K562 treated with DMSO at 1 percent for 12 hours (cell line): Measurements from ENCODE around the gene WDR43. TPM values are rescaled to one million over a fixed set of nuclear protein-coding genes. Genes with fewer than 3 reads are reported as not detected.

Experiments
- total RNA-seq: library from RNA; unstranded; fragments of 300-600 nt; gene quantifications from 2 replicates; pipeline ENCODE4 v1.2.3, GENCODE V29; 2022; ENCODE audit not compliant: insufficient read depth

Gene WDR43, protein sequence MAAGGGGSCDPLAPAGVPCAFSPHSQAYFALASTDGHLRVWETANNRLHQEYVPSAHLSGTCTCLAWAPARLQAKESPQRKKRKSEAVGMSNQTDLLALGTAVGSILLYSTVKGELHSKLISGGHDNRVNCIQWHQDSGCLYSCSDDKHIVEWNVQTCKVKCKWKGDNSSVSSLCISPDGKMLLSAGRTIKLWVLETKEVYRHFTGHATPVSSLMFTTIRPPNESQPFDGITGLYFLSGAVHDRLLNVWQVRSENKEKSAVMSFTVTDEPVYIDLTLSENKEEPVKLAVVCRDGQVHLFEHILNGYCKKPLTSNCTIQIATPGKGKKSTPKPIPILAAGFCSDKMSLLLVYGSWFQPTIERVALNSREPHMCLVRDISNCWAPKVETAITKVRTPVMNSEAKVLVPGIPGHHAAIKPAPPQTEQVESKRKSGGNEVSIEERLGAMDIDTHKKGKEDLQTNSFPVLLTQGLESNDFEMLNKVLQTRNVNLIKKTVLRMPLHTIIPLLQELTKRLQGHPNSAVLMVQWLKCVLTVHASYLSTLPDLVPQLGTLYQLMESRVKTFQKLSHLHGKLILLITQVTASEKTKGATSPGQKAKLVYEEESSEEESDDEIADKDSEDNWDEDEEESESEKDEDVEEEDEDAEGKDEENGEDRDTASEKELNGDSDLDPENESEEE
- total RNA-seq: 5.3 and 14.6 TPM in 2 replicates

DNA sequence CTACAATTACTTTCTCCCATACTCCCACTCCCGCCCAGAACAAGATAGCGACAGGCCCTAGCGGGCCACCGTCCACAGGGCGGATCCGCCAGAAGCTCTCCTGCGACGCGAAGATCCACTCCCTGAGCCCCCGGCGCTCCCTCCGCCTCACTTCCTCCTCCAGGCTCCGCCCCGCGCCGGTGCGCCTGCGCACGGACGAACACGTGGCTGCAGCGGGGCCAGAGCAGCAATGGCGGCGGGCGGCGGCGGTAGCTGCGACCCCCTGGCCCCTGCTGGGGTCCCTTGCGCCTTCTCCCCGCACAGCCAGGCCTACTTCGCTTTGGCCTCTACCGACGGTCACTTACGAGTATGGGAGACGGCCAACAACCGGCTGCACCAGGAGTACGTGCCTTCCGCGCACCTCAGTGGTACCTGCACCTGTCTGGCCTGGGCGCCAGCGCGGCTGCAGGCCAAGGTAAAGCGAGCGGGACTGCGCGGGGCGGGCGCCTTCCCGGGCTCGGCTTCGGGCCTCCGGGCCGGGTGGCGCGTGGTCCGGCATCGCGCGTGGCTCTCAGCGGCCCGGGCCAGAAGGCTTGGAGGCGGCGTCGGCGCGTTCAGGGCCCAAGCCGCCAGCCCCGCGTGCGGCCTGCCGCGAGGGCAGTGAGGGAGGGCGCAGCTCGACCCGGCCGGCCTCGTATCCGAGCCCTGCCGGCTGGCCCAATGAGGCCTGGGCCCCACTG lies at the start of gene WDR43:
TSS of gene WDR43 (plus strand) at position 198 of the 719 bp plus-strand sequence. CDS start at position 230, 32 bp downstream.

DNA sequence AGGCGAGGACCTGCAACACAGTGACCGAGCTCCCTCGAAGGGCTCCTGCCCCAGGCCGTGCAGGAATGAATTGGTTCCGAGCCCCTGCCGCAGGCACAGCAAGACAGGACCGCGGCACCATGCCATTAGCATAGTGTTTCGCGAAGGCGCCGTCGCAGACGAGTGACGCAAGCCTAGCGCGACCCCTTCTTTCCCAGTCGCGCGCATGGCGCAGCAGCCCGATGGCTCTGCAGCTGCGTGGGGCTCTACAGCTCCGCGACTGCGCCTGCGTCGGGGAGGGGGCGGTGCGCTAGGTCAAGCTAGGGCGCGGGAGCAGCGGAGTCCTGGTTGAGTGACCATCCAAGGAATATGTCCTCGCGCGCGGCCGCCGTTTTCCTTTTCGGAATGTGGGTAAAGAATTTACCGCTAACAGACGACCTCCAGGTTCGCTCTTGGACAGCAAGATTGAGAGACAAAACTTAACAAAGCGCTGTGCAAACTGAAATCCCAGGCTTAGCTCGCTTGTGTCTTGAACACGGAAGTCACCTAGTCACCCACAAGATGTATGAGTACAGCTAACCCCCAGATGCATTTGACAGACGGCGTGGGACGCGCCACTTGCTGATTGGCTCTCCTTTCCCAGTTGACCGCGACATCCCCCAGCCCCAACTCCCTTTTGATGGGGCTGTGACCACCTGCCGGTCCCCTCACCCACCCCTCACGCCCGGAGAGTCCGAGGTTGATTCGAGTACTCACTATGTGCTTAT lies 24.1 kb upstream of the WDR43 start, which contains the start of gene TRMT61B:
TSS of gene TRMT61B (minus strand) at position 164 of the 746 bp plus-strand sequence. CDS start at position 132, 32 bp downstream.

DNA sequence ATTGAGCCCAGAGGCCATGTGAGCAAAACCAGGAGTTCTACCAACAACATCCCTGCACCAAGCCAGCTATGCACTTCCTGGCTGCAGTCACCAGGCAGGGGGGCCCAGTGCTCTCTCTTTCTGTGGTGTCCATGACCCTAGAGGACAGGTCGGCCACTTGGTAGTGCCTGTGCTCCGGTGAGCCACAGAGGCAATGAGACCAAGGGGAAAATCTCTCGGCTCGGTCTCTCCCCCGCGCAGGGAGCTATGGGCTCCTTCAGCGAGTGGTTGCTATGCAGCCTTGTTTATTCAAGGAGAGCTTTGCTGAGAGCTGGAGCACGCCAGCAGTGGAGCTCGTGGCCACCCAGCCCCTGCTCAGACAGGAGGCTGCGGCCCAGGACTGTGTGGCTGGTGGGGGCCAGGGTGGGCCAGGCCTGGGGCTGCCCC lies 86.6 kb downstream of the WDR43 start, which contains the start of gene TOGARAM2:
TSS of gene TOGARAM2 (plus strand) at position 283 of the 426 bp plus-strand sequence. CDS start 13,537 bp downstream, outside the sequence.

Other genes with a start within 250 kb of the WDR43 start
- gene PPP1CB, start 142.8 kb upstream of the WDR43 start, total RNA-seq: 21.4 and 68.1 TPM in 2 replicates
- not detected in 2 replicates for gene SPDYA, start 83.8 kb upstream of the WDR43 start, total RNA-seq
- gene TRMT61B, start 24.4 kb upstream of the WDR43 start, total RNA-seq: 8.7 and 20.6 TPM in 2 replicates
- not detected in 2 replicates for gene TOGARAM2, start 86.6 kb downstream of the WDR43 start, total RNA-seq
- gene PCARE, start 179.9 kb downstream of the WDR43 start, total RNA-seq: not detected in 2 replicates
- gene CLIP4, start 220.7 kb downstream of the WDR43 start, total RNA-seq: 0.84 TPM in 1 of 2 replicates, not detected in the other